NT2/D1 (cell line): ENCODE data around the gene LPO.

Experiments used
- SUZ12 ChIP-seq: IDR thresholded peaks from 2 replicates; pipeline ENCODE4 v1.6.1; 2011; ENCODE audit not compliant: insufficient read length, insufficient read depth; ENCODE audit errors: extremely low read depth
- ZNF274 ChIP-seq: IDR thresholded peaks from 2 replicates; pipeline ENCODE4 v1.6.1; 2011; ENCODE audit warnings: mild to moderate bottlenecking, low read depth, low read length

DNA sequence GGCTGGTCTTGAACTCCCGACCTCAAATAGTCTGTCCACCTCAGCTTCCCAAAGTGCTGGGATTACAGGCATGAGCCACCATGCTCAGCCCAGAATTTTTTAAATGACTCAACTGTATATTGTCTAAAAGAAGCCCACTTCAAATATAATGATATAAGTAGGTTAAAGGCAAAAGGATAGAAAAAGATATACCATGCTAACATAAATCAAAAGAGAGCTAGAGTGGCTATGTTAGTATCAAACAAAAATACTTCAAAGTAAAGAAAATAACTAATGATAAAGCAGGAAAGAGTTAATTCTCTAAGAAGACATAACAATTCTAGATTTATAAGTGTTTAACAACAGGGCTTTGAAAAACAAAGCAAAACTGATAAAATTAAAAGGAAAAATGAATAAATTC lies 55.6 kb downstream of the LPO start:
- TF ChIP-seq SUZ12, result no peak
- no peak for TF ChIP-seq ZNF274
